GM04504 (cell line): Measurements from ENCODE around the gene FILIP1L.

Experiments used
- DNase-seq: peaks from one replicate; pipeline ENCODE4 v3.0.0-alpha.2; 2012; ENCODE audit warnings: low read depth

FILIP1L gene

GRCh38 chr3:99972380-99973104 lies 141.8 kb downstream of the FILIP1L start:
- DNase-seq, result no peak

GRCh38 chr3:99971761-99972160 lies 142.5 kb downstream of the FILIP1L start:
- no peak for DNase-seq

- DNase-seq, result no peak
These were observed 144.1 kb downstream of the FILIP1L start for GRCh38 chr3:99970198-99970597.

GRCh38 chr3:99969136-99969535 lies 145.2 kb downstream of the FILIP1L start:
- DNase-seq, result no peak

- DNase-seq, result no peak
These were observed 146.5 kb downstream of the FILIP1L start for GRCh38 chr3:99967796-99968195.

- peak; percentile 17 for DNase-seq
These were observed 147.5 kb downstream of the FILIP1L start for GRCh38 chr3:99966662-99967416.

GRCh38 chr3:99965681-99966408 lies 148.5 kb downstream of the FILIP1L start:
- no peak for DNase-seq

GRCh38 chr3:99965077-99965476 lies 149.2 kb downstream of the FILIP1L start:
- peak; percentile 15 for DNase-seq

- peak; percentile 42 for DNase-seq
These were observed 151.6 kb downstream of the FILIP1L start for GRCh38 chr3:99962703-99963102.

- DNase-seq, result no peak
These were observed 152.4 kb downstream of the FILIP1L start for GRCh38 chr3:99961756-99962515.

- DNase-seq, result no peak
These were observed 153.4 kb downstream of the FILIP1L start for GRCh38 chr3:99960941-99961340.

- DNase-seq, result no peak
These were observed 154.0 kb downstream of the FILIP1L start for GRCh38 chr3:99960123-99960878.

GRCh38 chr3:99958222-99958912 lies 155.9 kb downstream of the FILIP1L start:
- no peak for DNase-seq

GRCh38 chr3:99957151-99957796 lies 157.0 kb downstream of the FILIP1L start:
- DNase-seq, result no peak

- DNase-seq, result no peak
These were observed 158.3 kb downstream of the FILIP1L start for GRCh38 chr3:99955773-99956562.

- no peak for DNase-seq
These were observed 159.2 kb downstream of the FILIP1L start for GRCh38 chr3:99954914-99955644.

- DNase-seq, result no peak
These were observed 160.7 kb downstream of the FILIP1L start for GRCh38 chr3:99953596-99953995.

GRCh38 chr3:99952306-99952705 lies 162.0 kb downstream of the FILIP1L start:
- DNase-seq, result no peak

GRCh38 chr3:99951701-99952100 lies 162.6 kb downstream of the FILIP1L start:
- DNase-seq, result no peak
